Immature natural killer cell (primary cell): ENCODE results near the gene BTBD9. TPM values are rescaled to one million over a fixed set of nuclear protein-coding genes. Genes with fewer than 3 reads are reported as not detected.

Source experiments
- DNase-seq, 3 donors: peaks; one replicate each; pipeline ENCODE4 v3.0.0; 2022; ENCODE audit warnings: mixed read lengths in 1 of 3
- H3K27ac Mint-ChIP-seq, 6 donors: one replicate each; pipeline ENCODE4 v1.8.0; 2020; ENCODE audit warnings: mixed read lengths in 6 of 6, mild to moderate bottlenecking in 5 of 6, inconsistent platforms in 4 of 6, moderate library complexity in 3 of 6
- H3K27me3 Mint-ChIP-seq, 3 donors: one replicate each; pipeline ENCODE4 v1.8.0; 2020 to 2021; ENCODE audit warnings: low read depth in 3 of 3, mild to moderate bottlenecking in 3 of 3, mixed read lengths in 3 of 3, moderate library complexity in 3 of 3, inconsistent platforms in 1 of 3
- H3K36me3 Mint-ChIP-seq, 3 donors: one replicate each; pipeline ENCODE4 v1.8.0; 2020; ENCODE audit warnings: mixed read lengths in 3 of 3, inconsistent platforms in 2 of 3, mild to moderate bottlenecking in 2 of 3
- H3K4me1 Mint-ChIP-seq, 2 donors: one replicate each; pipeline ENCODE4 v1.8.0; 2020; ENCODE audit warnings: inconsistent platforms in 2 of 2, mild to moderate bottlenecking in 2 of 2, mixed read lengths in 2 of 2, moderate library complexity in 1 of 2
- H3K4me3 Mint-ChIP-seq, 5 donors: one replicate each; pipeline ENCODE4 v1.8.0; 2020; ENCODE audit warnings: mild to moderate bottlenecking in 5 of 5, mixed read lengths in 5 of 5, inconsistent platforms in 3 of 5, moderate library complexity in 3 of 5
- H3K9me3 Mint-ChIP-seq, 6 donors: one replicate each; pipeline ENCODE4 v1.8.0; 2020; ENCODE audit warnings: mild to moderate bottlenecking in 6 of 6, mixed read lengths in 6 of 6, inconsistent platforms in 4 of 6, moderate library complexity in 3 of 6
- polyA plus RNA-seq, 3 donors: library from polyadenylated mRNA; unstranded; fragments of 300-500 nt; fragmentation: Illumina TruSeq; gene quantifications; one replicate each; pipeline ENCODE4 v1.2.3, GENCODE V29; 2021

Gene BTBD9
- polyA plus RNA-seq, 3 donors from 2014 or later, result 5.3 to 12.3 (median 10.9) TPM

GRCh38 chr6:38481851-38482250 lies 157.9 kb downstream of the BTBD9 start:
- Mint-ChIP-seq H3K4me1 (peaks cover 12 to 17% of the 10 kb centered on the region in 2 donors), H3K27ac (no peak overlapping the region), H3K4me3 (no peak overlapping the region), H3K9me3 (no peaks in the 10 kb centered on the region), H3K27me3 (no peaks in the 10 kb centered on the region), H3K36me3 (peaks cover 0 to 5% (median 0%) of the 10 kb centered on the region in 3 donors)
- DNase-seq, result no peak

- H3K9me3 Mint-ChIP-seq, result no peaks in the 10 kb centered on the region
- H3K36me3 Mint-ChIP-seq, result peaks cover 0 to 5% (median under 1%) of the 10 kb centered on the region in 3 donors
- H3K27me3 Mint-ChIP-seq, result no peaks in the 10 kb centered on the region
- peaks cover 14 to 17% of the 10 kb centered on the region in 2 donors for H3K4me1 Mint-ChIP-seq
- H3K27ac Mint-ChIP-seq, result no peak overlapping the region
- no peak overlapping the region for H3K4me3 Mint-ChIP-seq
- no peak for DNase-seq
Observed at GRCh38 chr6:38481211-38481836, 158.4 kb downstream of the BTBD9 start.

- no peaks in the 10 kb centered on the region for H3K27me3 Mint-ChIP-seq
- H3K4me3 Mint-ChIP-seq, result no peak overlapping the region
- no peak for DNase-seq
- peaks cover 14 to 17% of the 10 kb centered on the region in 2 donors for H3K4me1 Mint-ChIP-seq
- H3K27ac Mint-ChIP-seq, result no peak overlapping the region
- peaks cover 0 to 3% (median 0%) of the 10 kb centered on the region in 3 donors for H3K36me3 Mint-ChIP-seq
- no peaks in the 10 kb centered on the region for H3K9me3 Mint-ChIP-seq
Observed at GRCh38 chr6:38480036-38480435, 159.7 kb downstream of the BTBD9 start.

GRCh38 chr6:38479331-38479730 lies 160.4 kb downstream of the BTBD9 start:
- H3K27me3 Mint-ChIP-seq, result no peaks in the 10 kb centered on the region
- H3K27ac Mint-ChIP-seq, result no peak overlapping the region
- no peak overlapping the region for H3K4me3 Mint-ChIP-seq
- peaks cover 0 to 3% (median 0%) of the 10 kb centered on the region in 3 donors for H3K36me3 Mint-ChIP-seq
- peaks cover 14 to 17% of the 10 kb centered on the region in 2 donors for H3K4me1 Mint-ChIP-seq
- DNase-seq, result no peak
- H3K9me3 Mint-ChIP-seq, result no peaks in the 10 kb centered on the region

GRCh38 chr6:38477680-38478260 lies 162.0 kb downstream of the BTBD9 start:
- Mint-ChIP-seq H3K27ac (no peak overlapping the region), H3K9me3 (no peaks in the 10 kb centered on the region), H3K36me3 (peaks cover 3 to 4% (median 4%) of the 10 kb centered on the region in 3 donors), H3K27me3 (no peaks in the 10 kb centered on the region), H3K4me3 (no peak overlapping the region), H3K4me1 (peaks cover 14 to 17% of the 10 kb centered on the region in 2 donors)
- no peak for DNase-seq

GRCh38 chr6:38476888-38477287 lies 162.8 kb downstream of the BTBD9 start:
- Mint-ChIP-seq H3K4me1 (peaks cover 14 to 17% of the 10 kb centered on the region in 2 donors), H3K9me3 (no peaks in the 10 kb centered on the region), H3K36me3 (peaks cover 3 to 4% (median 4%) of the 10 kb centered on the region in 3 donors), H3K4me3 (no peak overlapping the region), H3K27me3 (no peaks in the 10 kb centered on the region), H3K27ac (no peak overlapping the region)
- no peak for DNase-seq

DNA sequence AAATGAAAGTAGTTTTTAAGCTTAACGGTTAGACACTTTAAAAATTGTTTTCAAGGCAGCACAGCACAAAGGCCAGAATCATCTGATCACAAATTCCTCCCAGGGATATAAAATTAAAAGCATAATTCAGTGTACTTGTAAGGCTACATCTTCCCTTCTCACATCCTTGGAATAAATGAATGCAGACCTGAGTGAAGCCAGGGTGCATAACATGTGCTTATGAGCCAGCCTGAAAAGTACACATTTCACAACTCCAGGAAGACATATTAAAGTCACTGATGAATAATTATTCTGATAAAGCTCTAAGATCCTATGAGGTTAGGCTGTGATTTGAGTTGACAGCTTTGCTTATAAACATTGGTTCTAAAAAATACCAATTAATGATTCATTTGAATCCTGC lies 163.6 kb downstream of the BTBD9 start:
- Mint-ChIP-seq H3K4me1 (peaks cover 14 to 17% of the 10 kb centered on the region in 2 donors), H3K27me3 (no peaks in the 10 kb centered on the region), H3K27ac (no peak overlapping the region), H3K4me3 (no peak overlapping the region), H3K9me3 (no peaks in the 10 kb centered on the region), H3K36me3 (peaks cover 3 to 4% (median 4%) of the 10 kb centered on the region in 3 donors)
- no peak for DNase-seq

GRCh38 chr6:38470548-38470947 lies 169.2 kb downstream of the BTBD9 start:
- H3K27ac Mint-ChIP-seq, result no peak overlapping the region
- H3K4me1 Mint-ChIP-seq, result no peaks in the 10 kb centered on the region
- DNase-seq, result no peak
- peaks cover 0 to 4% (median 4%) of the 10 kb centered on the region in 3 donors for H3K36me3 Mint-ChIP-seq
- no peaks in the 10 kb centered on the region for H3K27me3 Mint-ChIP-seq
- no peak overlapping the region for H3K4me3 Mint-ChIP-seq
- no peaks in the 10 kb centered on the region for H3K9me3 Mint-ChIP-seq

- DNase-seq, result no peak
- H3K36me3 Mint-ChIP-seq, result peaks cover 4 to 7% (median 7%) of the 10 kb centered on the region in 3 donors
Observed at GRCh38 chr6:38467566-38467965, 172.2 kb downstream of the BTBD9 start.

DNA sequence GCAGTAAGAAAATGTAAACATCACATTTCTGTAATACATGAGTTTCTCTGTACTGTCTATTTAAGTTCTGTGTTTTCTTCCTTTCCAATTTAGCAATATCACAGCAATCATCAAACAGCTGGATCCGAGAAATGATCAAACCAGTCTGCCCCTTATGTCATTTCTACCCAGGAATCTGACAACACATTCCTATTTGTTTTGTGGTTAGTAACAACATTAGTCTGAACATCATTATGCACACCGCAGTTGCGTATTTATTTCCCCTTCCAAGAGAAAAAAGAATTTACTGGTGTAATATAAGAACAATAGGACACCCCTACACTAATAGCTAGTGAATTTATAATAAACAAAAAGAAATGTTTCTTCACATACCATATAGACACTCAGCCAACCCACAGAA lies 179.5 kb downstream of the BTBD9 start:
- DNase-seq, result no peak
- peaks cover 0 to 6% (median 3%) of the 10 kb centered on the region in 6 donors for H3K9me3 Mint-ChIP-seq

More at GRCh38 chr6:38467566-38467965, 172.2 kb downstream of the BTBD9 start:
- Mint-ChIP-seq H3K27me3 (peaks cover 0 to 2% (median 0%) of the 10 kb centered on the region in 3 donors), H3K9me3 (peaks cover 0 to 6% (median 3%) of the 10 kb centered on the region in 6 donors), H3K4me3 (no peak overlapping the region), H3K27ac (no peak overlapping the region), H3K4me1 (no peaks in the 10 kb centered on the region)

DNA sequence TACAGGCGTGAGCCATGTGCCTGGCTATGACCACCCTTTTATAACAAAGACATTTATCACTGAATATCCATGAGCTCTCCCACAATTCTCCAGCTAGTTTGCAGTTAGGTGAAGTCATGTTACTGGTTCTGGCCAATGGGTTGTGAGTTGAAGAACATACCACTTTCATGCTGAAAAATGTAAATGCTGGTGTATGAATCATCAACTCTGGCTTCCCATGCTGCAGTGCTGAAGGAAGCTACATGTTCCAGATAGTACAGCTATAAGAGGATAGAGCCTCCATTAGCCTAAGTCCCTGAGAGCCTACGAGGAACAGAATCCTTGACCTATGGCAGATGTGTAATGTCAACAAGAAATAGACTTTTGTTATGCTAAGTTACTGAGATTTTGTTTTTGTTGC lies 180.4 kb downstream of the BTBD9 start:
- Mint-ChIP-seq H3K9me3 (peaks cover 0 to 6% (median 1%) of the 10 kb centered on the region in 6 donors), H3K27me3 (peaks cover 0 to 2% (median 0%) of the 10 kb centered on the region in 3 donors), H3K36me3 (peaks cover 4 to 7% (median 7%) of the 10 kb centered on the region in 3 donors), H3K4me1 (no peaks in the 10 kb centered on the region), H3K27ac (no peak overlapping the region), H3K4me3 (no peak overlapping the region)
- DNase-seq, result no peak

More for the DNA sequence above, 179.5 kb downstream of the BTBD9 start:
- Mint-ChIP-seq H3K4me1 (no peaks in the 10 kb centered on the region), H3K4me3 (no peak overlapping the region), H3K27ac (no peak overlapping the region), H3K36me3 (peaks cover 4 to 7% (median 7%) of the 10 kb centered on the region in 3 donors), H3K27me3 (peaks cover 0 to 2% (median 0%) of the 10 kb centered on the region in 3 donors)

DNA sequence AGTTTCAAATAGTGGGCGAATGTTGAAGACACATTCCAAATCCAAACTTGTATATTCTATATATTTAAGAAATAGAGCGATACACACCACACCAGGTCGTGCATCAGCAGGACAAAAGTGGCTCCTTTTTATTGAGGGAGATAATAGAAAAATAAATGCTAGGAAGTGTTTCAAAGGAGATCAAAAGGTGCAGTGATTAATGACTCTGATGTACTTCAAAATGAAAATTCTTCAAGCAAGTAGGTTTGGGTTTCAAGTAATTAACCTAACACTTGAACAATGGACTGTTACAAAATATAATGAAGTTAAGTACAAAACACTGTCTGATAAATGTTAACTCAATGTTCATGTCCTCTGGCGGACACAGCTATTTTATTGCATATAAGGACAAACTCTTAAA lies 185.9 kb downstream of the BTBD9 start:
- no peaks in the 10 kb centered on the region for H3K4me1 Mint-ChIP-seq
- no peak overlapping the region for H3K4me3 Mint-ChIP-seq
- no peak overlapping the region for H3K27ac Mint-ChIP-seq
- no peak for DNase-seq
- H3K27me3 Mint-ChIP-seq, result no peaks in the 10 kb centered on the region
- peaks cover 0 to under 1% (median 0%) of the 10 kb centered on the region in 6 donors for H3K9me3 Mint-ChIP-seq
- H3K36me3 Mint-ChIP-seq, result no peaks in the 10 kb centered on the region

GRCh38 chr6:38452816-38453660 lies 186.7 kb downstream of the BTBD9 start:
- no peaks in the 10 kb centered on the region for H3K4me1 Mint-ChIP-seq
- H3K27me3 Mint-ChIP-seq, result no peaks in the 10 kb centered on the region
- no peaks in the 10 kb centered on the region for H3K36me3 Mint-ChIP-seq
- H3K27ac Mint-ChIP-seq, result no peak overlapping the region
- DNase-seq, result no peak
- H3K9me3 Mint-ChIP-seq, result peaks cover 0 to 2% (median 0%) of the 10 kb centered on the region in 6 donors
- no peak overlapping the region for H3K4me3 Mint-ChIP-seq

- Mint-ChIP-seq H3K4me3 (no peak overlapping the region), H3K9me3 (peaks cover 0 to 2% (median 0%) of the 10 kb centered on the region in 6 donors), H3K27me3 (no peaks in the 10 kb centered on the region), H3K4me1 (no peaks in the 10 kb centered on the region), H3K36me3 (no peaks in the 10 kb centered on the region), H3K27ac (no peak overlapping the region)
- no peak for DNase-seq
Observed at GRCh38 chr6:38450717-38451116, 189.0 kb downstream of the BTBD9 start.
